Thymus (tissue), 11 donors: ENCODE results near the gene ITM2C. TPM values are rescaled to one million over a fixed set of nuclear protein-coding genes. Genes with fewer than 3 reads are reported as not detected.
A peak's percentile ranks its signal among the peaks of the same experiment; 100 is the strongest.

Experiments
- DNase-seq, 9 donors: peaks; one replicate each; pipeline ENCODE4 v3.0.0-alpha.2; 2013; ENCODE audit warnings: low spot score in 9 of 9, low read depth in 6 of 9, missing footprints in 1 of 9
- H3K27ac ChIP-seq, 2 donors: one replicate each; pipeline ENCODE4 v1.5.1; 2013; ENCODE audit warnings: control low read depth in 1 of 2, low read depth in 1 of 2, low read length in 1 of 2, mild to moderate bottlenecking in 1 of 2, moderate library complexity in 1 of 2
- H3K27me3 ChIP-seq, 2 donors: one replicate each; pipeline ENCODE4 v1.5.1; 2013; ENCODE audit warnings: low read length in 1 of 2; ENCODE audit not compliant: control insufficient read depth in 2 of 2, insufficient read depth in 1 of 2
- H3K36me3 ChIP-seq, 2 donors: one replicate each; pipeline ENCODE4 v1.5.1; 2013; ENCODE audit warnings: low read length in 1 of 2, mild to moderate bottlenecking in 1 of 2, moderate library complexity in 1 of 2; ENCODE audit not compliant: control insufficient read depth in 2 of 2, insufficient read depth in 2 of 2
- H3K4me1 ChIP-seq, 2 donors: one replicate each; pipeline ENCODE4 v1.5.1; 2013; ENCODE audit warnings: low read length in 2 of 2; ENCODE audit not compliant: control insufficient read depth in 2 of 2, insufficient read depth in 2 of 2
- H3K4me3 ChIP-seq, 2 donors: one replicate each; pipeline ENCODE4 v1.5.1; 2013; ENCODE audit warnings: low read length in 2 of 2, control low read depth in 1 of 2, mild to moderate bottlenecking in 1 of 2
- H3K9me3 ChIP-seq, 2 donors: one replicate each; pipeline ENCODE4 v1.5.1; 2013; ENCODE audit warnings: low read length in 1 of 2, mild to moderate bottlenecking in 1 of 2; ENCODE audit not compliant: control insufficient read depth in 2 of 2, insufficient read depth in 1 of 2
- WGBS: extraction: QIAGEN DNeasy Blood & Tissue Kit; methylation state at CpG from one replicate; pipeline ENCODE4 v1.1.7; 2013; 5-methylcytosine and 5-hydroxymethylcytosine counted together
- polyA plus RNA-seq: library from polyadenylated mRNA; stranded (reverse); fragments of 200-250 nt; gene quantifications from one replicate; pipeline ENCODE4 v1.2.3, GENCODE V29; 2013
- total RNA-seq: library from RNA; stranded (reverse); fragments of 120-200 nt; gene quantifications from one replicate; pipeline ENCODE4 v1.2.4, GENCODE V29; 2013
- donor health status: healthy.

Gene ITM2C
- total and polyA plus RNA-seq, 2 donors: 79.4 to 154 TPM

GRCh38 chr2:230881840-230882239 is 17.1 kb downstream of the ITM2C start:
- H3K4me3 ChIP-seq: no peak overlapping the region
- H3K36me3 ChIP-seq: peaks cover 27% of the 10 kb centered on the region in 2 donors
- 92% methylated on average over 7 of the region's 7 CpGs for WGBS
- H3K27ac ChIP-seq: no peak overlapping the region
- no peaks in the 10 kb centered on the region for H3K9me3 ChIP-seq
- no peaks in the 10 kb centered on the region for H3K27me3 ChIP-seq
- no peak for DNase-seq
- H3K4me1 ChIP-seq: peaks cover 24 to 40% of the 10 kb centered on the region in 2 donors

- DNase-seq: peak in 4 of 9 donors; percentile 59 to 91 (median 80)
- H3K9me3 ChIP-seq: peaks cover 2 to 13% of the 10 kb centered on the region in 2 donors
These were observed 20.9 kb downstream of the ITM2C start for GRCh38 chr2:230885463-230886130.

GRCh38 chr2:230886206-230886605 is 21.5 kb downstream of the ITM2C start:
- no peak overlapping the region for H3K27ac ChIP-seq
- peaks cover 2 to 13% of the 10 kb centered on the region in 2 donors for H3K9me3 ChIP-seq
- H3K36me3 ChIP-seq: peaks cover 0 to 3% of the 10 kb centered on the region in 2 donors
- H3K4me1 ChIP-seq: peaks cover 10 to 31% of the 10 kb centered on the region in 2 donors
- H3K4me3 ChIP-seq: no peak overlapping the region
- DNase-seq: no peak
- 82% methylated on average over 5 of the region's 5 CpGs for WGBS
- no peaks in the 10 kb centered on the region for H3K27me3 ChIP-seq

More at GRCh38 chr2:230885463-230886130, 20.9 kb downstream of the ITM2C start:
- WGBS: 42% methylated on average over 11 of the region's 11 CpGs
- Histone ChIP-seq H3K27me3 (no peaks in the 10 kb centered on the region), H3K4me3 (no peak overlapping the region), H3K27ac (peak overlapping the region in 1 of 2 donors; percentile 45), H3K36me3 (peaks cover 0 to 3% of the 10 kb centered on the region in 2 donors), H3K4me1 (peaks cover 8 to 25% of the 10 kb centered on the region in 2 donors)

- 93% methylated on average over 14 of the region's 14 CpGs for WGBS
- no peak for DNase-seq
- peaks cover 0 to 3% of the 10 kb centered on the region in 2 donors for H3K36me3 ChIP-seq
- peaks cover 14 to 36% of the 10 kb centered on the region in 2 donors for H3K4me1 ChIP-seq
- H3K27ac ChIP-seq: no peak overlapping the region
- H3K27me3 ChIP-seq: no peaks in the 10 kb centered on the region
- peaks cover 2 to 13% of the 10 kb centered on the region in 2 donors for H3K9me3 ChIP-seq
- H3K4me3 ChIP-seq: no peak overlapping the region
These were observed 21.9 kb downstream of the ITM2C start for GRCh38 chr2:230886671-230887071.

- Histone ChIP-seq H3K27me3 (no peaks in the 10 kb centered on the region), H3K4me3 (no peak overlapping the region), H3K9me3 (peaks cover 2 to 15% of the 10 kb centered on the region in 2 donors), H3K4me1 (peaks cover 21 to 42% of the 10 kb centered on the region in 2 donors), H3K36me3 (peaks cover 0 to 3% of the 10 kb centered on the region in 2 donors), H3K27ac (no peak overlapping the region)
- no peak for DNase-seq
- 97% methylated on average over 7 of the region's 7 CpGs for WGBS
These were observed 22.6 kb downstream of the ITM2C start for GRCh38 chr2:230887342-230887741.

GRCh38 chr2:230888824-230889400 is 24.2 kb downstream of the ITM2C start:
- Histone ChIP-seq H3K36me3 (peaks cover 0 to 3% of the 10 kb centered on the region in 2 donors), H3K9me3 (peaks cover 2 to 21% of the 10 kb centered on the region in 2 donors), H3K4me3 (no peak overlapping the region), H3K27me3 (no peaks in the 10 kb centered on the region), H3K4me1 (peaks cover 35 to 58% of the 10 kb centered on the region in 2 donors), H3K27ac (no peak overlapping the region)
- 97% methylated on average over 14 of the region's 14 CpGs for WGBS
- no peak for DNase-seq

- no peak for DNase-seq
- peaks cover 0 to 3% of the 10 kb centered on the region in 2 donors for H3K36me3 ChIP-seq
- no peaks in the 10 kb centered on the region for H3K27me3 ChIP-seq
- peaks cover 2 to 21% of the 10 kb centered on the region in 2 donors for H3K9me3 ChIP-seq
- WGBS: 92% methylated on average over 22 of the region's 22 CpGs
- no peak overlapping the region for H3K4me3 ChIP-seq
- no peak overlapping the region for H3K27ac ChIP-seq
- peaks cover 45 to 70% of the 10 kb centered on the region in 2 donors for H3K4me1 ChIP-seq
These were observed 25.3 kb downstream of the ITM2C start for GRCh38 chr2:230889911-230890601.

- peaks cover 2 to 21% of the 10 kb centered on the region in 2 donors for H3K9me3 ChIP-seq
- no peak for DNase-seq
- WGBS: 98% methylated on average over 4 of the region's 4 CpGs
- H3K27ac ChIP-seq: peak overlapping the region in 1 of 2 donors; percentile 29
- H3K4me3 ChIP-seq: no peak overlapping the region
- no peaks in the 10 kb centered on the region for H3K27me3 ChIP-seq
- peaks cover 0 to 3% of the 10 kb centered on the region in 2 donors for H3K36me3 ChIP-seq
- H3K4me1 ChIP-seq: peaks cover 47 to 72% of the 10 kb centered on the region in 2 donors
These were observed 25.9 kb downstream of the ITM2C start for GRCh38 chr2:230890646-230891045.

GRCh38 chr2:230891064-230891463 is 26.3 kb downstream of the ITM2C start:
- Histone ChIP-seq H3K27me3 (no peaks in the 10 kb centered on the region), H3K4me3 (no peak overlapping the region), H3K27ac (peak overlapping the region in 1 of 2 donors; percentile 78), H3K4me1 (peaks cover 46 to 72% of the 10 kb centered on the region in 2 donors), H3K36me3 (peaks cover 0 to 3% of the 10 kb centered on the region in 2 donors), H3K9me3 (peaks cover 2 to 21% of the 10 kb centered on the region in 2 donors)
- peak in 1 of 9 donors; percentile 43 for DNase-seq
- WGBS: 49% methylated on average over 5 of the region's 5 CpGs
